ENCODE measurements around the gene TDP1.

TDP1 gene

GRCh38 chr14:90053044-90053443 lies 97.3 kb downstream of the TDP1 start:
- TF ChIP-seq CTCF (IDR thresholded peaks at IDR 0.05; ENCODE audit: insufficient read depth, low read length, poor library complexity, severe bottlenecking): no peak
- H3K4me3 ChIP-seq (replicated peaks; ENCODE audit: low read depth, low read length): no peak overlapping the region
- no peaks in the 10 kb centered on the region for H3K27me3 ChIP-seq (replicated peaks; ENCODE audit: control insufficient read depth, insufficient read depth, low read length)
- no peaks in the 10 kb centered on the region; the same call in 1 of the 2 replicates for H3K36me3 ChIP-seq (ENCODE audit: control insufficient read depth, insufficient read depth, low read length)
- DNase-seq (ENCODE audit: extremely low read depth, insufficient read length): no peak

- Histone ChIP-seq H3K4me3 (replicated peaks; ENCODE audit: low read depth, low read length) (no peak overlapping the region), H3K36me3 (ENCODE audit: control insufficient read depth, insufficient read depth, low read length) (no peaks in the 10 kb centered on the region), H3K27me3 (replicated peaks; ENCODE audit: control insufficient read depth, insufficient read depth, low read length) (no peaks in the 10 kb centered on the region; the same call in 1 of the 2 replicates)
- DNase-seq (ENCODE audit: extremely low read depth, insufficient read length): no peak
- TF ChIP-seq CTCF (IDR thresholded peaks at IDR 0.05; ENCODE audit: insufficient read depth, low read length, poor library complexity, severe bottlenecking): no peak
Measured at GRCh38 chr14:90054803-90055202, 99.1 kb downstream of the TDP1 start.

- Histone ChIP-seq H3K4me3 (replicated peaks; ENCODE audit: low read depth, low read length) (no peak overlapping the region), H3K27me3 (replicated peaks; ENCODE audit: control insufficient read depth, insufficient read depth, low read length) (no peaks in the 10 kb centered on the region; the same call in 1 of the 2 replicates), H3K36me3 (ENCODE audit: control insufficient read depth, insufficient read depth, low read length) (no peaks in the 10 kb centered on the region)
- no peak for TF ChIP-seq CTCF (IDR thresholded peaks at IDR 0.05; ENCODE audit: insufficient read depth, low read length, poor library complexity, severe bottlenecking)
- no peak for DNase-seq (ENCODE audit: extremely low read depth, insufficient read length)
Measured at GRCh38 chr14:90056826-90057225, 101.1 kb downstream of the TDP1 start.

- H3K4me3 ChIP-seq (replicated peaks; ENCODE audit: low read depth, low read length): no peak overlapping the region
- TF ChIP-seq CTCF (IDR thresholded peaks at IDR 0.05; ENCODE audit: insufficient read depth, low read length, poor library complexity, severe bottlenecking): no peak
- no peaks in the 10 kb centered on the region for H3K36me3 ChIP-seq (ENCODE audit: control insufficient read depth, insufficient read depth, low read length)
- no peaks in the 10 kb centered on the region; the same call in 1 of the 2 replicates for H3K27me3 ChIP-seq (replicated peaks; ENCODE audit: control insufficient read depth, insufficient read depth, low read length)
- DNase-seq (ENCODE audit: extremely low read depth, insufficient read length): no peak
Measured at GRCh38 chr14:90058876-90059458, 103.2 kb downstream of the TDP1 start.

GRCh38 chr14:90060312-90060964 lies 104.7 kb downstream of the TDP1 start:
- Histone ChIP-seq H3K27me3 (replicated peaks; ENCODE audit: control insufficient read depth, insufficient read depth, low read length) (no peaks in the 10 kb centered on the region; the same call in none of the 2 replicates), H3K36me3 (ENCODE audit: control insufficient read depth, insufficient read depth, low read length) (no peaks in the 10 kb centered on the region), H3K4me3 (replicated peaks; ENCODE audit: low read depth, low read length) (peak overlapping the region; percentile 61)
- TF ChIP-seq CTCF (IDR thresholded peaks at IDR 0.05; ENCODE audit: insufficient read depth, low read length, poor library complexity, severe bottlenecking): peak; percentile 54
- DNase-seq (ENCODE audit: extremely low read depth, insufficient read length): peak; percentile 81

Measured in GM06990 (cell line).